Thoracic aorta (tissue), 2 donors: ENCODE results near the gene CD300C. TPM values are rescaled to one million over a fixed set of nuclear protein-coding genes. Genes with fewer than 3 reads are reported as not detected.

Experiments
- ATAC-seq: fragments of 150-250 bp; one replicate; pipeline ENCODE4 v1.8.0; 2017; ENCODE audit warnings: low read depth; ENCODE audit not compliant: insufficient number of reproducible peaks, low FRiP score
- DNase-seq: peaks from one replicate; pipeline ENCODE4 v3.0.0-alpha.2; 2020; ENCODE audit warnings: low spot score
- H3K27ac ChIP-seq, 2 donors: fragments of 200-600 bp; sonication (generic); 1 replicate in 1 of 2; 2 replicates in 1 of 2; pipeline ENCODE4 v1.5.1; 2016; ENCODE audit warnings: mild to moderate bottlenecking in 2 of 2, moderate library complexity in 2 of 2
- H3K27me3 ChIP-seq: fragments of 200-600 bp; sonication (generic); replicated peaks from 2 replicates; pipeline ENCODE4 v1.6.0; 2016; ENCODE audit warnings: mild to moderate bottlenecking; ENCODE audit not compliant: insufficient read depth
- H3K36me3 ChIP-seq: fragments of 200-600 bp; sonication (generic); one replicate; pipeline ENCODE4 v1.5.1; 2016
- H3K4me1 ChIP-seq, 2 donors: fragments of 200-600 bp; sonication (generic); 1 replicate in 1 of 2; 2 replicates in 1 of 2; pipeline versions ENCODE4 v1.5.1 to v1.6.0; 2016; ENCODE audit warnings: low read depth in 2 of 2, mild to moderate bottlenecking in 1 of 2; ENCODE audit not compliant: control insufficient read depth in 1 of 2
- H3K4me3 ChIP-seq: fragments of 200-600 bp; sonication (generic); 2 replicates; pipeline ENCODE4 v1.5.1; 2016; ENCODE audit warnings: mild to moderate bottlenecking
- H3K9me3 ChIP-seq: fragments of 200-600 bp; sonication (generic); 2 replicates; pipeline ENCODE4 v1.5.1; 2016
- CTCF ChIP-seq: fragments of 200-600 bp; sonication (generic); IDR thresholded peaks from one replicate; pipeline ENCODE4 v1.5.1; 2019; ENCODE audit warnings: antibody characterized with exemption
- total RNA-seq, 2 donors: library from RNA; depleted of rRNA; stranded (reverse); fragments of >200 nt; gene quantifications; one replicate each; pipeline versions ENCODE4 v1.1.0 to v1.2.3, GENCODE V29; 2016

Gene CD300C
- total RNA-seq, 2 donors from 2014 or later: 2.5 to 4.3 TPM

DNA sequence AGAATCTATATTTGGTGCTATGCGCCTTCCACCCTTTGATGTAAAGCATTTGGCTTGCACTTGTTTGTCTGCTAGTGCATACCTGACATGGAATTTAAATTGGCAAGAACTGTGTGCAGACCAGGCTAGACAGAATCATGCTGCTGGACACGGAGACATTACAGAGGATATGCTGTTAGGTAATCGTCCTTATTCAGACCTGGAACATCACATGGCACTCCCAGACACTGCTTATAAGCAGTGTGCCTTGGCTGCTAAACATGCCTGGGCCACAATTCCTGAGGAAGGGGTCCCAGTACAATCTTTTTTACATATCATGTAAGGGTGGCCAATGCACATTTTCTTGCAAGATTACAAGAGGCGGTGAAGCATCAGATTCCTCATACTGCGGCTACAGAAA lies 39.8 kb upstream of the CD300C start:
- H3K4me1 ChIP-seq: no peaks in the 10 kb centered on the region
- DNase-seq: no peak
- no peaks in the 10 kb centered on the region for H3K9me3 ChIP-seq
- TF ChIP-seq CTCF: no peak
- no peak for ATAC-seq
- H3K36me3 ChIP-seq: no peaks in the 10 kb centered on the region
- H3K27me3 ChIP-seq: no peaks in the 10 kb centered on the region
- no peak overlapping the region for H3K27ac ChIP-seq
- H3K4me3 ChIP-seq: no peak overlapping the region

DNA sequence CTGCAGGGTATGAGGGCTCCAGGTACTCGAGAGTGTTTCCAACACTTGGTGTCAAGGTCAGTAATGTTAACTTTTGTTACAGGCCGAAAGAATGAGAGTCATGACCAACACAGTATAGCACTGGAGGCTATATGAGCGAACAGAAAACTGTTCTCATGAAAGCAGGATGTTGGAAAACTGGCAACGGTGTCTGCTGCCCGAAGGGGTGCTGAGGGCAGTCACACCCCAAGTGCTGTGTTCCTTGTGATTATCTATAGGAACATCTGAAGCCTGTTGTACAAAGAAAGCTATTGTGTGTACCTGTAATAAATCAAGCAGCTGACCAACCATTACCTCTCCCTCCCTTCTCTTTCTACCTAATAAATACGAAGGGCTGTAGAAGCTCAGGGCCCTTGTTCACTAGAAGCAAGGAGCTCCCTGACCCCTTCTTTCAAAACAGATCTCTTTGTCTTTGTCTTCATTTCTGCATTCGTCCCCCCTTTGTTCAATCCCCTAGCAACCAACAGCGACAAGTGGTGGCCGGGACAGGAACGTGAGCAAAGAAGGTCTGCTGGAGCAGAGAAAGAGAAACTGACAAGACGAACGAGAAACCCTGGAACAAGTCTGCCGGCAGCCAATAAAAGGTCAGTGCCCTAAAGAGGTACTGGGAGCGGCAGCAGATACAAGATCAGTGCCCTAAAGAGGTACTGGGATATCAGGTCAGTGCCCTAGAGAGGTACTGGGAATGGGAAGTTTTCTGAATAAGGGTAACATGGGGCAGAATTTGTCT lies 38.6 kb upstream of the CD300C start:
- DNase-seq: no peak
- no peak for TF ChIP-seq CTCF
- ATAC-seq: no peak

DNA sequence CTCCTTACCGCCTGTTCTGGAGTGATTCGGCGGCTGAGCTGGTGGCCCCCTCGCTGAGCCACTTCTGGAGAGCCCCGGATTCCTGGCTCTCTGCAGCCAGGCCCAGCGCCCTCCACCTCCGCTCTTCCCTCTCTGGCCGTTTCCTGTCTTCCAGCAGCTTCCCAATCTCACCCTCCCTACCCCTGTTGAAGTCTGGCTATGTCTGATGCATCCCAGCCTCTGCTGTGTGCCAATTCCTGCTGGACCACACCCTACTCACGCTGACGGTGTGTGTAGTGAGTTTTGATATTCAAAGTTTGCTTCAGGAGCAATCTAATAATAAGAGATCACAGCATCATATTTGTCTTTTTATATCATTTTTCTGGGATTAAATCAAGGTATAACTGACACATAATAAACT lies 36.7 kb upstream of the CD300C start:
- Histone ChIP-seq H3K4me3 (no peak overlapping the region), H3K36me3 (no peaks in the 10 kb centered on the region), H3K27me3 (no peaks in the 10 kb centered on the region), H3K27ac (no peak overlapping the region), H3K4me1 (no peaks in the 10 kb centered on the region), H3K9me3 (no peaks in the 10 kb centered on the region)
- DNase-seq (no peak), ATAC-seq (no peak)
- TF ChIP-seq CTCF: no peak

More for the DNA sequence above, 38.6 kb upstream of the CD300C start:
- Histone ChIP-seq H3K4me3 (no peak overlapping the region), H3K9me3 (no peaks in the 10 kb centered on the region), H3K4me1 (no peaks in the 10 kb centered on the region), H3K27me3 (no peaks in the 10 kb centered on the region), H3K27ac (no peak overlapping the region), H3K36me3 (no peaks in the 10 kb centered on the region)

GRCh38 chr17:74579900-74580299 lies 34.0 kb upstream of the CD300C start:
- DNase-seq (no peak), ATAC-seq (no peak)
- no peaks in the 10 kb centered on the region for H3K36me3 ChIP-seq
- H3K27ac ChIP-seq: no peak overlapping the region
- no peaks in the 10 kb centered on the region for H3K9me3 ChIP-seq
- H3K4me1 ChIP-seq: no peaks in the 10 kb centered on the region
- H3K4me3 ChIP-seq: no peak overlapping the region
- no peaks in the 10 kb centered on the region for H3K27me3 ChIP-seq
- no peak for TF ChIP-seq CTCF

- Histone ChIP-seq H3K36me3 (no peaks in the 10 kb centered on the region), H3K27ac (no peak overlapping the region), H3K27me3 (no peaks in the 10 kb centered on the region), H3K4me3 (no peak overlapping the region), H3K4me1 (no peaks in the 10 kb centered on the region), H3K9me3 (no peaks in the 10 kb centered on the region)
- no peak for ATAC-seq
- TF ChIP-seq CTCF: no peak
- DNase-seq: no peak
Measured at GRCh38 chr17:74578979-74579378, 33.1 kb upstream of the CD300C start.
